ENCODE measurements around the gene HSBP1L1. TPM values are rescaled to one million over a fixed set of nuclear protein-coding genes. Genes with fewer than 3 reads are reported as not detected.

The HSBP1L1 gene
- total and polyA plus RNA-seq, 4 donors, result 12.2 to 61.0 (median 26.4) TPM

GRCh38 chr18:79971986-79972385 is 7.5 kb downstream of the HSBP1L1 start:
- WGBS, result 95% methylated on average over 9 of the region's 9 CpGs
- TF ChIP-seq, protein P1, sequence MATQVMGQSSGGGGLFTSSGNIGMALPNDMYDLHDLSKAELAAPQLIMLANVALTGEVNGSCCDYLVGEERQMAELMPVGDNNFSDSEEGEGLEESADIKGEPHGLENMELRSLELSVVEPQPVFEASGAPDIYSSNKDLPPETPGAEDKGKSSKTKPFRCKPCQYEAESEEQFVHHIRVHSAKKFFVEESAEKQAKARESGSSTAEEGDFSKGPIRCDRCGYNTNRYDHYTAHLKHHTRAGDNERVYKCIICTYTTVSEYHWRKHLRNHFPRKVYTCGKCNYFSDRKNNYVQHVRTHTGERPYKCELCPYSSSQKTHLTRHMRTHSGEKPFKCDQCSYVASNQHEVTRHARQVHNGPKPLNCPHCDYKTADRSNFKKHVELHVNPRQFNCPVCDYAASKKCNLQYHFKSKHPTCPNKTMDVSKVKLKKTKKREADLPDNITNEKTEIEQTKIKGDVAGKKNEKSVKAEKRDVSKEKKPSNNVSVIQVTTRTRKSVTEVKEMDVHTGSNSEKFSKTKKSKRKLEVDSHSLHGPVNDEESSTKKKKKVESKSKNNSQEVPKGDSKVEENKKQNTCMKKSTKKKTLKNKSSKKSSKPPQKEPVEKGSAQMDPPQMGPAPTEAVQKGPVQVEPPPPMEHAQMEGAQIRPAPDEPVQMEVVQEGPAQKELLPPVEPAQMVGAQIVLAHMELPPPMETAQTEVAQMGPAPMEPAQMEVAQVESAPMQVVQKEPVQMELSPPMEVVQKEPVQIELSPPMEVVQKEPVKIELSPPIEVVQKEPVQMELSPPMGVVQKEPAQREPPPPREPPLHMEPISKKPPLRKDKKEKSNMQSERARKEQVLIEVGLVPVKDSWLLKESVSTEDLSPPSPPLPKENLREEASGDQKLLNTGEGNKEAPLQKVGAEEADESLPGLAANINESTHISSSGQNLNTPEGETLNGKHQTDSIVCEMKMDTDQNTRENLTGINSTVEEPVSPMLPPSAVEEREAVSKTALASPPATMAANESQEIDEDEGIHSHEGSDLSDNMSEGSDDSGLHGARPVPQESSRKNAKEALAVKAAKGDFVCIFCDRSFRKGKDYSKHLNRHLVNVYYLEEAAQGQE (IDR thresholded peaks at IDR 0.05), result no peak
- TF ChIP-seq HNF4G (IDR thresholded peaks at IDR 0.05) (no peak), JUND (IDR thresholded peaks at IDR 0.05) (no peak), HNF4A (conservative IDR thresholded peaks at IDR 0.05) (no peak)

GRCh38 chr18:79972720-79973119 is 8.3 kb downstream of the HSBP1L1 start:
- 93% methylated on average over 3 of the region's 3 CpGs for WGBS

More at GRCh38 chr18:79971986-79972385, 7.5 kb downstream of the HSBP1L1 start:
- DNase-seq (ENCODE audit: low spot score), result no peak
- Histone ChIP-seq H3K9ac (ENCODE audit: low read depth in 1 of 2, low read length in 2 of 2) (no peak overlapping the region), H3K27me3 (ENCODE audit: control insufficient read depth in 4 of 4, insufficient read depth in 4 of 4, low read length in 3 of 4) (no peaks in the 10 kb centered on the region), H3K36me3 (ENCODE audit: control insufficient read depth in 4 of 4, insufficient read depth in 3 of 4, low read depth in 1 of 4, low read length in 3 of 4) (peaks cover 8 to 44% (median 24%) of the 10 kb centered on the region in 4 donors), H3K4me1 (ENCODE audit: control insufficient read depth in 4 of 4, insufficient read depth in 4 of 4, low read length in 3 of 4) (peaks cover 1 to 13% (median 10%) of the 10 kb centered on the region in 4 donors), H3K9me3 (ENCODE audit: control insufficient read depth in 4 of 4, low read length in 3 of 4) (no peaks in the 10 kb centered on the region), H3K4me3 (ENCODE audit: low read depth in 1 of 3, low read length in 3 of 3) (no peak overlapping the region), H3K27ac (ENCODE audit: low read depth in 1 of 2, low read length in 2 of 2) (no peak overlapping the region)

GRCh38 chr18:79973517-79973916 is 9.1 kb downstream of the HSBP1L1 start:
- H3K4me3 ChIP-seq (ENCODE audit: low read depth in 1 of 3, low read length in 3 of 3), result no peak overlapping the region
- DNase-seq (ENCODE audit: low spot score), result no peak
- no peaks in the 10 kb centered on the region for H3K27me3 ChIP-seq (ENCODE audit: control insufficient read depth in 4 of 4, insufficient read depth in 4 of 4, low read length in 3 of 4)
- H3K36me3 ChIP-seq (ENCODE audit: control insufficient read depth in 4 of 4, insufficient read depth in 3 of 4, low read depth in 1 of 4, low read length in 3 of 4), result peaks cover 8 to 39% (median 22%) of the 10 kb centered on the region in 4 donors
- H3K27ac ChIP-seq (ENCODE audit: low read depth in 1 of 2, low read length in 2 of 2), result no peak overlapping the region
- WGBS, result 95% methylated on average over 16 of the region's 16 CpGs
- no peaks in the 10 kb centered on the region for H3K9me3 ChIP-seq (ENCODE audit: control insufficient read depth in 4 of 4, low read length in 3 of 4)
- H3K9ac ChIP-seq (ENCODE audit: low read depth in 1 of 2, low read length in 2 of 2), result no peak overlapping the region
- no peak for TF ChIP-seq HNF4A (conservative IDR thresholded peaks at IDR 0.05)
- no peak for TF ChIP-seq RXRA (IDR thresholded peaks at IDR 0.05)
- TF ChIP-seq, protein P1 (IDR thresholded peaks at IDR 0.05), result no peak
- no peak for TF ChIP-seq ZBTB33 (IDR thresholded peaks at IDR 0.05)
- no peak for TF ChIP-seq EGR1 (IDR thresholded peaks at IDR 0.05; ENCODE audit: low read depth in 2 of 2)
- TF ChIP-seq, protein P2, sequence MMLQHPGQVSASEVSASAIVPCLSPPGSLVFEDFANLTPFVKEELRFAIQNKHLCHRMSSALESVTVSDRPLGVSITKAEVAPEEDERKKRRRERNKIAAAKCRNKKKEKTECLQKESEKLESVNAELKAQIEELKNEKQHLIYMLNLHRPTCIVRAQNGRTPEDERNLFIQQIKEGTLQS (IDR thresholded peaks at IDR 0.05), result no peak
- TF ChIP-seq TAF1 (conservative IDR thresholded peaks at IDR 0.05), result no peak
- no peak for TF ChIP-seq RAD21 (IDR thresholded peaks at IDR 0.05)
- H3K4me1 ChIP-seq (ENCODE audit: control insufficient read depth in 4 of 4, insufficient read depth in 4 of 4, low read length in 3 of 4), result peaks cover 1 to 16% (median 10%) of the 10 kb centered on the region in 4 donors

More at GRCh38 chr18:79972720-79973119, 8.3 kb downstream of the HSBP1L1 start:
- H3K9me3 ChIP-seq (ENCODE audit: control insufficient read depth in 4 of 4, low read length in 3 of 4), result no peaks in the 10 kb centered on the region
- H3K4me1 ChIP-seq (ENCODE audit: control insufficient read depth in 4 of 4, insufficient read depth in 4 of 4, low read length in 3 of 4), result peaks cover 1 to 16% (median 10%) of the 10 kb centered on the region in 4 donors
- no peak for DNase-seq (ENCODE audit: low spot score)
- TF ChIP-seq FOXA1 (IDR thresholded peaks at IDR 0.05) (no peak), ZBTB33 (IDR thresholded peaks at IDR 0.05) (no peak), GABPA (IDR thresholded peaks at IDR 0.05 in 1 of 2, conservative IDR thresholded peaks at IDR 0.05 in 1 of 2) (no peak), RAD21 (IDR thresholded peaks at IDR 0.05) (no peak), YY1 (IDR thresholded peaks at IDR 0.05) (no peak)
- TF ChIP-seq, protein P2 (IDR thresholded peaks at IDR 0.05), result no peak
- H3K27ac ChIP-seq (ENCODE audit: low read depth in 1 of 2, low read length in 2 of 2), result no peak overlapping the region
- peaks cover 8 to 43% (median 22%) of the 10 kb centered on the region in 4 donors for H3K36me3 ChIP-seq (ENCODE audit: control insufficient read depth in 4 of 4, insufficient read depth in 3 of 4, low read depth in 1 of 4, low read length in 3 of 4)
- no peaks in the 10 kb centered on the region for H3K27me3 ChIP-seq (ENCODE audit: control insufficient read depth in 4 of 4, insufficient read depth in 4 of 4, low read length in 3 of 4)
- H3K9ac ChIP-seq (ENCODE audit: low read depth in 1 of 2, low read length in 2 of 2), result no peak overlapping the region
- no peak overlapping the region for H3K4me3 ChIP-seq (ENCODE audit: low read depth in 1 of 3, low read length in 3 of 3)
